Ovary (tissue), 3 donors: ENCODE data around the gene IL6.

Experiments
- POLR2A ChIP-seq: fragments of 450-650 bp; IDR thresholded peaks from one replicate; pipeline ENCODE4 v1.6.1; 2017; ENCODE audit warnings: antibody characterized with exemption, mild to moderate bottlenecking, moderate library complexity
- TF ChIP-seq, protein P1 (sequence below), 3 donors: fragments of 450-650 bp in 2 of 3; fragments of 200-600 bp in 1 of 3; IDR thresholded peaks; one replicate each; pipeline versions ENCODE4 v1.5.1 to v1.8.0; 2016 to 2022; ENCODE audit warnings: antibody characterized with exemption in 3 of 3, mild to moderate bottlenecking in 1 of 3
- donor health status: DM: no; HTN: no; CAD: no.

- TF ChIP-seq, protein P1, sequence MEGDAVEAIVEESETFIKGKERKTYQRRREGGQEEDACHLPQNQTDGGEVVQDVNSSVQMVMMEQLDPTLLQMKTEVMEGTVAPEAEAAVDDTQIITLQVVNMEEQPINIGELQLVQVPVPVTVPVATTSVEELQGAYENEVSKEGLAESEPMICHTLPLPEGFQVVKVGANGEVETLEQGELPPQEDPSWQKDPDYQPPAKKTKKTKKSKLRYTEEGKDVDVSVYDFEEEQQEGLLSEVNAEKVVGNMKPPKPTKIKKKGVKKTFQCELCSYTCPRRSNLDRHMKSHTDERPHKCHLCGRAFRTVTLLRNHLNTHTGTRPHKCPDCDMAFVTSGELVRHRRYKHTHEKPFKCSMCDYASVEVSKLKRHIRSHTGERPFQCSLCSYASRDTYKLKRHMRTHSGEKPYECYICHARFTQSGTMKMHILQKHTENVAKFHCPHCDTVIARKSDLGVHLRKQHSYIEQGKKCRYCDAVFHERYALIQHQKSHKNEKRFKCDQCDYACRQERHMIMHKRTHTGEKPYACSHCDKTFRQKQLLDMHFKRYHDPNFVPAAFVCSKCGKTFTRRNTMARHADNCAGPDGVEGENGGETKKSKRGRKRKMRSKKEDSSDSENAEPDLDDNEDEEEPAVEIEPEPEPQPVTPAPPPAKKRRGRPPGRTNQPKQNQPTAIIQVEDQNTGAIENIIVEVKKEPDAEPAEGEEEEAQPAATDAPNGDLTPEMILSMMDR (IDR thresholded peaks at IDR 0.05) = no peak
- no peak for TF ChIP-seq POLR2A
Observed at GRCh38 chr7:22732556-22733126, 5.6 kb downstream of the IL6 start.
